Measurements from ENCODE around the gene NT5C3A. TPM values are rescaled to one million over a fixed set of nuclear protein-coding genes. Genes with fewer than 3 reads are reported as not detected.

Gene NT5C3A
- total and polyA plus RNA-seq, 9 of the 15 experiments (the other 6 are each of a cell fraction or from before 2014, with no cell fraction given), result 18.6 to 60.1 (median 40.0) TPM

DNA sequence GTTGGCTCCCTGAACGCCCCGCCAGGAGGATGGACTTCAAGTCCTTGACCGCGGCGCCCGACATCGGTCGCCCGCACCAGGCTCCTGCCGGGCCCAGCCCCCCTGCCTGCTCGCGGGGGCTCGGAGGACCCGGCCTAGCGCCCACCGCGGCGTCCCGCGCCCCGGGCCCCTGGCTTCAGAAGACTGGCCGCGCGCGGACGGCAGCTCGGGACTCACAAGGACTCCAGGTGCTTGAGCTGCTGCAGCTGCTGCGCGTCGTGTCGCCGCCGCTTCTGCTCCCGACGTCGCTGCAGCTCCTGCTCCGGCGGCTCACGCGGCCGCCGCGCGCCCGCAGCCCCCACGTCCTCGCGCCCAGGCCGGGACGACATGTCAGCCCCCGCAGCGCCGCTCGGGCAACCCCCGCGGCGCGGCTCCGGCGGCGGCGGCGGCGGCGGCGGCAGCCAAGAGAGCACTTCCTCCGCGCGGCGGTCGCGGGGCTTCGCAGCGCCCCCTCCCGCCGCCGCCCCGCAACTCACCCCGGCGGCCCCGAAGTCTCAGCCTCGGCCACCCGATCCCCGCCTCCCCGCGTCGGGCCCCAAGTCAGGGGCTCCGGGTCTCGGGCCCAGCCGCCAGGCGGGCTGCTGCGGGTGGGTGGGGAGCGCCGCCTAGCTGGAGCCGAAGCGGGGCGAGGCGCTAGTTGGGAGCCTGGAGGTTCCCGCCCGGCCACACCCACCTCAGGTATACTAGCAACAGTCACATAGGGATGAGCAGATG is 46.6 kb upstream of the NT5C3A start, which contains the start of gene RP9 (continued):
- TF ChIP-seq, protein P1, sequence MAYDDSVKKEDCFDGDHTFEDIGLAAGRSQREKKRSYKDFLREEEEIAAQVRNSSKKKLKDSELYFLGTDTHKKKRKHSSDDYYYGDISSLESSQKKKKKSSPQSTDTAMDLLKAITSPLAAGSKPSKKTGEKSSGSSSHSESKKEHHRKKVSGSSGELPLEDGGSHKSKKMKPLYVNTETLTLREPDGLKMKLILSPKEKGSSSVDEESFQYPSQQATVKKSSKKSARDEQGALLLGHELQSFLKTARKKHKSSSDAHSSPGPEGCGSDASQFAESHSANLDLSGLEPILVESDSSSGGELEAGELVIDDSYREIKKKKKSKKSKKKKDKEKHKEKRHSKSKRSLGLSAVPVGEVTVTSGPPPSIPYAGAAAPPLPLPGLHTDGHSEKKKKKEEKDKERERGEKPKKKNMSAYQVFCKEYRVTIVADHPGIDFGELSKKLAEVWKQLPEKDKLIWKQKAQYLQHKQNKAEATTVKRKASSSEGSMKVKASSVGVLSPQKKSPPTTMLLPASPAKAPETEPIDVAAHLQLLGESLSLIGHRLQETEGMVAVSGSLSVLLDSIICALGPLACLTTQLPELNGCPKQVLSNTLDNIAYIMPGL (CRISPR knock-in tag; IDR thresholded peaks at IDR 0.05), result peak; percentile 70; the same call in 1 of the 2 replicates
- TF ChIP-seq SIN3B (IDR thresholded peaks at IDR 0.05; ENCODE audit: low read depth) (peak; percentile 73), ZNF75A (CRISPR knock-in tag; IDR thresholded peaks at IDR 0.05) (no peak), BDP1 (IDR thresholded peaks at IDR 0.05; ENCODE audit: insufficient read depth, insufficient read length) (no peak), HIVEP1 (CRISPR knock-in tag; IDR thresholded peaks at IDR 0.05) (no peak), ZNF143 (CRISPR knock-in tag; IDR thresholded peaks at IDR 0.05) (no peak), MIER1 (IDR thresholded peaks at IDR 0.05; ENCODE audit: low read depth) (no peak), ETV5 (CRISPR knock-in tag; IDR thresholded peaks at IDR 0.05; ENCODE audit: low read depth) (0 out of 2 replicates have a peak, but pooled peaks have one; percentile 22), TARDBP (IDR thresholded peaks at IDR 0.05) (no peak), NFIC (IDR thresholded peaks at IDR 0.05) (0 out of 2 replicates have a peak, but pooled peaks have one; percentile 28), NFRKB (IDR thresholded peaks at IDR 0.05; ENCODE audit: low read depth) (no peak), ZNF583 (CRISPR knock-in tag; IDR thresholded peaks at IDR 0.05) (no peak), EP400 (IDR thresholded peaks at IDR 0.05) (no peak; the same call in 1 of the 2 replicates), ARID1B (IDR thresholded peaks at IDR 0.05) (no peak), CBX3 (IDR thresholded peaks at IDR 0.05; ENCODE audit: borderline replicate concordance in 1 of 2, low read length in 2 of 2) (no peak), NR2C2 (CRISPR knock-in tag; IDR thresholded peaks at IDR 0.05) (no peak), NR2C2 (tag; IDR thresholded peaks at IDR 0.05) (peak; percentile 27; the same call in 1 of the 2 replicates), BMI1 (IDR thresholded peaks at IDR 0.05; ENCODE audit: low read length) (no peak), HCFC1 (IDR thresholded peaks at IDR 0.05; ENCODE audit: low read depth, low read length) (peak; percentile 60), POLR2A (conservative IDR thresholded peaks at IDR 0.05) (peak; percentile 61; the same call in 1 of the 2 replicates), ARNT (IDR thresholded peaks at IDR 0.05) (no peak), OTX1 (CRISPR knock-in tag; IDR thresholded peaks at IDR 0.05) (no peak), ZNF76 (CRISPR knock-in tag; IDR thresholded peaks at IDR 0.05; ENCODE audit: borderline replicate concordance) (no peak), CBX1 (IDR thresholded peaks at IDR 0.05; ENCODE audit: low read depth) (no peak), ELF4 (CRISPR knock-in tag; IDR thresholded peaks at IDR 0.05) (no peak), ZNF165 (CRISPR knock-in tag; IDR thresholded peaks at IDR 0.05; ENCODE audit: borderline replicate concordance) (no peak)
- TF ChIP-seq, protein P2, sequence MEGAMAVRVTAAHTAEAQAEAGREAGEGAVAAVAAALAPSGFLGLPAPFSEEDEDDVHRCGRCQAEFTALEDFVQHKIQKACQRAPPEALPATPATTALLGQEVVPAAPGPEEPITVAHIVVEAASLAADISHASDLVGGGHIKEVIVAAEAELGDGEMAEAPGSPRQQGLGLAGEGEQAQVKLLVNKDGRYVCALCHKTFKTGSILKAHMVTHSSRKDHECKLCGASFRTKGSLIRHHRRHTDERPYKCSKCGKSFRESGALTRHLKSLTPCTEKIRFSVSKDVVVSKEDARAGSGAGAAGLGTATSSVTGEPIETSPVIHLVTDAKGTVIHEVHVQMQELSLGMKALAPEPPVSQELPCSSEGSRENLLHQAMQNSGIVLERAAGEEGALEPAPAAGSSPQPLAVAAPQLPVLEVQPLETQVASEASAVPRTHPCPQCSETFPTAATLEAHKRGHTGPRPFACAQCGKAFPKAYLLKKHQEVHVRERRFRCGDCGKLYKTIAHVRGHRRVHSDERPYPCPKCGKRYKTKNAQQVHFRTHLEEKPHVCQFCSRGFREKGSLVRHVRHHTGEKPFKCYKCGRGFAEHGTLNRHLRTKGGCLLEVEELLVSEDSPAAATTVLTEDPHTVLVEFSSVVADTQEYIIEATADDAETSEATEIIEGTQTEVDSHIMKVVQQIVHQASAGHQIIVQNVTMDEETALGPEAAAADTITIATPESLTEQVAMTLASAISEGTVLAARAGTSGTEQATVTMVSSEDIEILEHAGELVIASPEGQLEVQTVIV (CRISPR knock-in tag; IDR thresholded peaks at IDR 0.05; ENCODE audit: borderline replicate concordance), result no peak
- TF ChIP-seq, protein P3, sequence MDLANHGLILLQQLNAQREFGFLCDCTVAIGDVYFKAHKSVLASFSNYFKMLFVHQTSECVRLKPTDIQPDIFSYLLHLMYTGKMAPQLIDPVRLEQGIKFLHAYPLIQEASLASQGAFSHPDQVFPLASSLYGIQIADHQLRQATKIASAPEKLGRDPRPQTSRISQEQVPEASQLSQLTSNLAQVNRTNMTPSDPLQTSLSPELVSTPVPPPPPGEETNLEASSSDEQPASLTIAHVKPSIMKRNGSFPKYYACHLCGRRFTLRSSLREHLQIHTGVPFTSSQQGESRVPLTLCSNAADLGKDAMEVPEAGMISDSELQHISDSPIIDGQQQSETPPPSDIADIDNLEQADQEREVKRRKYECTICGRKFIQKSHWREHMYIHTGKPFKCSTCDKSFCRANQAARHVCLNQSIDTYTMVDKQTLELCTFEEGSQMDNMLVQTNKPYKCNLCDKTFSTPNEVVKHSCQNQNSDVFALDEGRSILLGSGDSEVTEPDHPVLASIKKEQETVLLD (IDR thresholded peaks at IDR 0.05), result no peak
